Ureter (tissue), 1 donor: ENCODE data around the gene PGBD5. TPM values are rescaled to one million over a fixed set of nuclear protein-coding genes. Genes with fewer than 3 reads are reported as not detected.

Experiments used
- DNase-seq: peaks from one replicate; pipeline ENCODE4 v3.0.0-alpha.2; 2020; ENCODE audit warnings: low spot score
- total RNA-seq: library from RNA; stranded (reverse); gene quantifications from one replicate; pipeline ENCODE4 v1.2.4, GENCODE V29; 2023
- donor health status: DM: yes; HTN: yes; CAD: no.

PGBD5 gene
- total RNA-seq, 1 donor from 2014 or later, result 1.8 TPM

GRCh38 chr1:230376296-230376695 lies 49.8 kb downstream of the PGBD5 start:
- no peak for DNase-seq

- DNase-seq, result no peak
These were observed 50.4 kb downstream of the PGBD5 start for GRCh38 chr1:230375780-230376179.

- no peak for DNase-seq
These were observed 51.0 kb downstream of the PGBD5 start for GRCh38 chr1:230375147-230375546.

- no peak for DNase-seq
These were observed 54.0 kb downstream of the PGBD5 start for GRCh38 chr1:230371923-230372703.

GRCh38 chr1:230370109-230370508 lies 56.0 kb downstream of the PGBD5 start:
- DNase-seq, result no peak

- DNase-seq, result no peak
These were observed 57.3 kb downstream of the PGBD5 start for GRCh38 chr1:230368871-230369270.

GRCh38 chr1:230368363-230368762 lies 57.8 kb downstream of the PGBD5 start:
- DNase-seq, result no peak

GRCh38 chr1:230366504-230366915 lies 59.6 kb downstream of the PGBD5 start:
- DNase-seq, result no peak

GRCh38 chr1:230365723-230366307 lies 60.3 kb downstream of the PGBD5 start:
- DNase-seq, result no peak

GRCh38 chr1:230362949-230363348 lies 63.2 kb downstream of the PGBD5 start:
- DNase-seq, result no peak

- no peak for DNase-seq
These were observed 64.2 kb downstream of the PGBD5 start for GRCh38 chr1:230361941-230362340.

- no peak for DNase-seq
These were observed 66.0 kb downstream of the PGBD5 start for GRCh38 chr1:230359992-230360668.

- no peak for DNase-seq
These were observed 69.0 kb downstream of the PGBD5 start for GRCh38 chr1:230356869-230357794.

GRCh38 chr1:230356190-230356589 lies 69.9 kb downstream of the PGBD5 start:
- DNase-seq, result no peak

GRCh38 chr1:230355594-230355993 lies 70.5 kb downstream of the PGBD5 start:
- no peak for DNase-seq

- no peak for DNase-seq
These were observed 71.0 kb downstream of the PGBD5 start for GRCh38 chr1:230355128-230355527.

- DNase-seq, result no peak
These were observed 72.1 kb downstream of the PGBD5 start for GRCh38 chr1:230354005-230354404.

GRCh38 chr1:230352537-230352936 lies 73.6 kb downstream of the PGBD5 start:
- DNase-seq, result no peak

- no peak for DNase-seq
These were observed 74.1 kb downstream of the PGBD5 start for GRCh38 chr1:230351983-230352382.

GRCh38 chr1:230351514-230351913 lies 74.6 kb downstream of the PGBD5 start:
- no peak for DNase-seq

- no peak for DNase-seq
These were observed 75.8 kb downstream of the PGBD5 start for GRCh38 chr1:230350208-230350921.
